GM12878 (cell line): ENCODE data around the gene TBC1D8. TPM values are rescaled to one million over a fixed set of nuclear protein-coding genes. Genes with fewer than 3 reads are reported as not detected.

ENCODE experiments used
- ATAC-seq: fragments of 200-7000 bp; cut with Tn5 transposase; 3 replicates; pipeline ENCODE4 v1.9.1; 2020; ENCODE audit warnings: mild to moderate bottlenecking, moderate library complexity
- BruUV-seq: library from RNA; stranded (reverse); fragments of 400-500 nt; replicated peaks from 2 replicates; lab custom pipeline; 2021; lab: Mats Ljungman, UMichigan
- CTCF ChIA-PET: fragments of 300-600 bp; sonication (Branson Sonifier 250); formaldehyde crosslinking; extraction: SDS; loops from one replicate; lab custom pipeline; 2021; ENCODE audit warnings: inconsistent platforms; lab: Yijun Ruan, JAX
- POLR2A ChIA-PET: fragments of 350-600 bp; formaldehyde crosslinking; extraction: SDS; loops from one replicate; lab custom pipeline; 2021; ENCODE audit warnings: inconsistent platforms; lab: Charles Lee
- RAD21 ChIA-PET: fragments of 300-600 bp; sonication (Branson Sonifier 250); formaldehyde crosslinking; loops from one replicate; lab custom pipeline; 2023; ENCODE audit warnings: antibody characterized with exemption; ENCODE audit not compliant: unreplicated experiment; lab: Charles Lee
- SMC1A ChIA-PET: fragments of 300-600 bp; sonication (Branson Sonifier 250); formaldehyde crosslinking; loops from one replicate; lab custom pipeline; 2023; ENCODE audit not compliant: unreplicated experiment, uncharacterized antibody; lab: Charles Lee
- DNase-seq: peaks from one replicate; pipeline ENCODE4 v3.0.0-alpha.2; 2011; ENCODE audit warnings: low read depth, low spot score
- FAIRE-seq: peaks from 3 replicates; lab custom pipeline; 2011; peaks lifted over from hg19 to GRCh38; lab: Jason Lieb, UNC
- H2AFZ ChIP-seq: 2 replicates; pipeline ENCODE4 v1.6.0; 2011; ENCODE audit warnings: low read depth, low read length, control low read depth; ENCODE audit not compliant: control insufficient read depth
- H3K27ac ChIP-seq: 2 replicates; pipeline ENCODE4 v1.5.1; 2011; ENCODE audit warnings: control low read depth; ENCODE audit not compliant: control insufficient read depth, insufficient read depth
- H3K27me3 ChIP-seq, 2 experiments: replicated peaks in 1 of 2; 2 replicates each; pipeline versions ENCODE4 v1.6.0 to v1.6.1; 2011; ENCODE audit warnings: low read length in 1 of 2; ENCODE audit not compliant: control insufficient read depth in 2 of 2, insufficient read depth in 2 of 2
- H3K36me3 ChIP-seq, 2 experiments: 2 replicates each; pipeline ENCODE4 v1.5.1; 2011; ENCODE audit warnings: low read length in 1 of 2; ENCODE audit not compliant: control insufficient read depth in 2 of 2, insufficient read depth in 2 of 2
- H3K4me1 ChIP-seq: 2 replicates; pipeline ENCODE4 v1.6.1; 2011; ENCODE audit warnings: mild to moderate bottlenecking, low read length, moderate library complexity, mixed read lengths; ENCODE audit not compliant: control insufficient read depth, insufficient read depth
- H3K4me2 ChIP-seq: 2 replicates; pipeline ENCODE4 v1.6.0; 2011; ENCODE audit warnings: control low read depth; ENCODE audit not compliant: control insufficient read depth, insufficient read depth
- H3K4me3 ChIP-seq: fragments of 200-600 bp; sonication (generic); 2 replicates; pipeline ENCODE4 v1.5.1; 2016
- H3K79me2 ChIP-seq: 2 replicates; pipeline ENCODE4 v1.6.0; 2011; ENCODE audit warnings: low read length; ENCODE audit not compliant: control insufficient read depth, insufficient read depth
- H3K9ac ChIP-seq: 2 replicates; pipeline ENCODE4 v1.8.0; 2011; ENCODE audit warnings: low read length, control low read depth, mixed read lengths; ENCODE audit not compliant: control insufficient read depth, insufficient read depth
- H3K9me3 ChIP-seq: replicated peaks from 3 replicates; pipeline ENCODE4 v1.5.1; 2011; ENCODE audit warnings: mild to moderate bottlenecking, low read length; ENCODE audit not compliant: control insufficient read depth, insufficient read depth
- H4K20me1 ChIP-seq: 2 replicates; pipeline ENCODE4 v1.6.0; 2011; ENCODE audit not compliant: control insufficient read depth, insufficient read depth
- CREB1 ChIP-seq: IDR thresholded peaks from 2 replicates; pipeline ENCODE4 v1.6.1; 2012; ENCODE audit warnings: low read depth, mild to moderate bottlenecking, inconsistent platforms
- CTCF ChIP-seq, 3 experiments: IDR thresholded peaks in 2 of 3; conservative IDR thresholded peaks in 1 of 3; 2 replicates each; pipeline ENCODE4 v1.5.1; 2011; ENCODE audit warnings: low read depth in 3 of 3, low read length in 3 of 3, mild to moderate bottlenecking in 3 of 3, control low read depth in 2 of 3, moderate library complexity in 2 of 3, inconsistent platforms in 1 of 3, mixed read lengths in 1 of 3; ENCODE audit not compliant: control insufficient read depth in 2 of 3, insufficient read depth in 1 of 3; ENCODE audit errors: extremely low read depth in 1 of 3
- ESRRA ChIP-seq: IDR thresholded peaks from 2 replicates; pipeline ENCODE4 v1.6.1; 2012; ENCODE audit warnings: mild to moderate bottlenecking, low read length, improper control_type of control experiment
- HCFC1 ChIP-seq: fragments of 150-350 bp; IDR thresholded peaks from 2 replicates; pipeline ENCODE4 v1.6.1; 2014; ENCODE audit warnings: low read length
- IKZF1 ChIP-seq: fragments of 450-650 bp; conservative IDR thresholded peaks from 2 replicates; pipeline ENCODE4 v1.6.1; 2017; ENCODE audit warnings: antibody characterized with exemption, mild to moderate bottlenecking
- JUNB ChIP-seq: IDR thresholded peaks from 2 replicates; pipeline ENCODE4 v1.6.1; 2016; ENCODE audit warnings: antibody characterized with exemption, mild to moderate bottlenecking
- KDM1A ChIP-seq: fragments of 200-600 bp; sonication (generic); IDR thresholded peaks from 2 replicates; pipeline ENCODE4 v1.6.1; 2016; ENCODE audit warnings: borderline replicate concordance
- RELB ChIP-seq: fragments of 450-650 bp; IDR thresholded peaks from 2 replicates; pipeline ENCODE4 v1.6.1; 2017; ENCODE audit warnings: low read depth, mild to moderate bottlenecking, moderate library complexity
- RUNX3 ChIP-seq: IDR thresholded peaks from 2 replicates; pipeline ENCODE4 v1.6.1; 2012; ENCODE audit warnings: low read length, inconsistent platforms
- SIN3A ChIP-seq: IDR thresholded peaks from 2 replicates; pipeline ENCODE4 v1.6.1; 2012; ENCODE audit warnings: low read depth, low read length, improper control_type of control experiment
- SIX5 ChIP-seq: IDR thresholded peaks from 2 replicates; pipeline ENCODE4 v1.6.1; 2011; ENCODE audit warnings: mild to moderate bottlenecking, low read depth, low read length, moderate library complexity; ENCODE audit not compliant: severe bottlenecking
- SP1 ChIP-seq: IDR thresholded peaks from one replicate; pipeline ENCODE4 v1.6.1; 2011; ENCODE audit warnings: low read depth, low read length
- STAT1 ChIP-seq: fragments of 450-650 bp; conservative IDR thresholded peaks from 2 replicates; pipeline ENCODE4 v1.6.1; 2014; ENCODE audit warnings: antibody characterized with exemption, mild to moderate bottlenecking
- SUZ12 ChIP-seq: fragments of 200-600 bp; sonication (generic); IDR thresholded peaks from one replicate; pipeline ENCODE4 v1.6.1; 2018; ENCODE audit warnings: antibody characterized with exemption, mild to moderate bottlenecking; ENCODE audit not compliant: unreplicated experiment
- ZBTB33 ChIP-seq: fragments of 450-650 bp; IDR thresholded peaks from 2 replicates; pipeline ENCODE4 v1.6.1; 2017; ENCODE audit warnings: mild to moderate bottlenecking
- ZBTB40 ChIP-seq: fragments of 450-650 bp; IDR thresholded peaks from 2 replicates; pipeline ENCODE4 v1.6.1; 2016; ENCODE audit warnings: mild to moderate bottlenecking, moderate library complexity, borderline replicate concordance
- ZNF384 ChIP-seq: IDR thresholded peaks from 2 replicates; pipeline ENCODE4 v1.6.1; 2012; ENCODE audit warnings: low read depth, mild to moderate bottlenecking, low read length, improper control_type of control experiment, borderline replicate concordance
- ZSCAN29 ChIP-seq: fragments of 450-650 bp; IDR thresholded peaks from 2 replicates; pipeline ENCODE4 v1.6.1; 2017; ENCODE audit warnings: mild to moderate bottlenecking, moderate library complexity
- in situ Hi-C: fragments of 300-500 bp; cut with MboI; formaldehyde crosslinking; loops from 9 replicates; pipeline ENCODE4 v1.14.3; 2018; ENCODE audit warnings: mixed read lengths
- intact Hi-C: fragments of 100-400 bp; cut with micrococcal nuclease; formaldehyde crosslinking; loops from one replicate; pipeline ENCODE4 v1.14.2; 2022; ENCODE audit not compliant: unreplicated experiment
- polyA plus RNA-seq, 11 experiments: library from polyadenylated mRNA; depleted of rRNA in 4 of 11; unstranded in 6 of 11; stranded (reverse) in 5 of 11; fragments of >200 nt; fragmentation: Nextera tagmentation in 4 of 11; fragmentation: Illumina TruSeq in 1 of 11; extraction: Ambion mirVana in 4 of 11; extraction: Trizol in 1 of 11; gene quantifications; 1 replicate in 1 of 11; 2 replicates in 10 of 11; pipeline versions ENCODE4 v1.2.1 to v1.2.3, GENCODE V29; 2011 to 2016; ENCODE audit warnings: inconsistent platforms in 2 of 11, missing spikeins in 2 of 11, low read depth in 1 of 11
- total RNA-seq, 4 experiments: library from RNA; depleted of rRNA in 3 of 4; stranded (reverse); fragments of >200 nt in 3 of 4; fragmentation: Illumina TruSeq in 1 of 4; extraction: Trizol in 1 of 4; gene quantifications; 2 replicates each; pipeline versions ENCODE4 v1.2.1 to v1.2.3, GENCODE V29; 2013 to 2021

Gene TBC1D8
- total and polyA plus RNA-seq, 10 of the 15 experiments (the other 5 are each of a cell fraction or from before 2014, with no cell fraction given) = 0.80 to 4.9 (median 4.4) TPM

- DNase-seq = no peak
- intact Hi-C loops = no loop called here
- CTCF ChIA-PET = no interaction called here
- Histone ChIP-seq H3K9me3 (no peaks in the 10 kb centered on the region; the same call in 1 of the 3 replicates), H3K79me2 (no peaks in the 10 kb centered on the region; the same call in 1 of the 2 replicates), H3K27ac (no peak overlapping the region), H3K4me2 (no peak overlapping the region), H3K4me1 (no peaks in the 10 kb centered on the region; the same call in 1 of the 2 replicates), H2AFZ (no peak overlapping the region), H3K4me3 (no peak overlapping the region), H3K9ac (no peak overlapping the region), H3K27me3 (no peaks in the 10 kb centered on the region), H3K36me3 (no peaks in the 10 kb centered on the region), H4K20me1 (no peaks in the 10 kb centered on the region)
- no peak for FAIRE-seq
- SMC1A ChIA-PET = no interaction called here
- BruUV-seq = no TSS peak
- ATAC-seq = no peak
- in situ Hi-C loops = no loop called here
- RAD21 ChIA-PET = no interaction called here
- POLR2A ChIA-PET = no interaction called here
- TF ChIP-seq STAT1 (no peak), ESRRA (no peak), RUNX3 (no peak), JUNB (no peak), KDM1A (no peak), SUZ12 (no peak), SIN3A (no peak), IKZF1 (no peak), ZBTB33 (no peak), ZSCAN29 (no peak), SIX5 (no peak), ZBTB40 (no peak), CREB1 (no peak), ZNF384 (no peak), RELB (no peak), SP1 (no peak), CTCF (IDR thresholded peaks at IDR 0.05 in 2 of 3, conservative IDR thresholded peaks at IDR 0.05 in 1 of 3; ENCODE audit: control insufficient read depth in 2 of 3, extremely low read depth in 1 of 3, insufficient read depth in 1 of 3, low read depth in 3 of 3, low read length in 3 of 3) (no peak), HCFC1 (no peak)
Measured at GRCh38 chr2:101097638-101098037, 53.5 kb downstream of the TBC1D8 start.
